GM19238 (cell line): ENCODE data around the gene PSG2.
"Not testable (repeated sequence)": the region's sequence is repeated elsewhere in the genome, so short reads cannot be mapped to it uniquely, and the experiment has no call there.

Experiments used
- DNase-seq: peaks from one replicate; pipeline ENCODE4 v3.0.0; 2011; ENCODE audit warnings: low spot score; ENCODE audit not compliant: insufficient read length

The PSG2 gene

DNA sequence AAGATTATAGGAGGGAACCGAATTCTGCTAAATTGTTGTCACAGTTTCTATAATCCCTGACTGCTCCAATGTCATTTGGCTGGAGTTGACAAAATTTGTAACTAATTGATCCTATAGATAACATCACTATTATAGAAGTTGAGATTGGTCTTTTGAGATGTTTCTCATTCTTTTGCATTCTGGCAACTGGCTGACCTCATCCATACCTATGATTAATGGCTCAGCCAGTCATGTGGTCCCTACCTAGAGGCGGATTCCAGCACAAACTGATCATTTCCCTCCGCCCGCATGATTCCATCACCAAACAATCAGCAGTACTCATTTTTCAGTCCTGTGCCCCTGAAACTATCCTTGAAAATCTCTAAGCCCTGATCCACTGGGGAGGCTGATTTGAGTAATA is 4.2 kb downstream of the PSG2 start:
- DNase-seq, result no peak

DNA sequence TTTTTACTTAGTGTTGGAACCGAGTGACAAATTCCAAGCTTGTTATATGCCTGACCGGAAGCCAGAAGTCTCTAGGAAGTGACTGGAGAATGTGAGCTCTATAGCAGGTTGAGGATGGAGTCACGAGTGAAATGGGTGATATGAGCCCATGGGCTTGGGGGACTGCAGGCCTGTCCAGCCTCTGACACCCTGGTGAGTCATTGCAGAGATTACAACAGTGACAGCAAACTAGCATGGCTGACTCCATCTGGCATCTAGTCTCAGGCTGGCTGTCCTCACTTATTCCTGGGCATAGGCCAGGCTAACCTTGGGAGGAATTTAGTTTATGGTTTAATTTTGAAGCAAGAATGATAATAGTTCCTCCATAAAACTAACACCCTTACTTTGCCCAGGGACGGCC is 4.6 kb downstream of the PSG2 start:
- DNase-seq, result not testable (repeated sequence)

DNA sequence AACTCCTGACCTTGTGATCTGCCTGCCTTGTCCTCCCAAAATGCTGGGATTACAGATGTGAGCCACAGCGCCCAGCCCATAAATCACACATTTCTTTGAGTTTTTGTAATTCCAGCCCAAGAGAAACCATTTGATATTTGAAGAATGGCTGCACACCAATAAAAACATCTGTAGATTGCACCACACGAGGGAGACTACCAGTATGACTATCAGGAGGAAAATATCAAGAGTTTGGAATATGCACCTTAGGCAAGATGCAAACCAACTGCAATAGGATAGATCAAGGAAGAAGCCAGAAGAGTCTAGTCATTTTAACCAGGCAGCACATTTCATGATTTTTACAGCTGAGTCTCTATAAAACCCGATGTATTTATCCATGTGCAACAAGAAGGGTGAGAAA is 20.1 kb downstream of the PSG2 start:
- not testable (repeated sequence) for DNase-seq

DNA sequence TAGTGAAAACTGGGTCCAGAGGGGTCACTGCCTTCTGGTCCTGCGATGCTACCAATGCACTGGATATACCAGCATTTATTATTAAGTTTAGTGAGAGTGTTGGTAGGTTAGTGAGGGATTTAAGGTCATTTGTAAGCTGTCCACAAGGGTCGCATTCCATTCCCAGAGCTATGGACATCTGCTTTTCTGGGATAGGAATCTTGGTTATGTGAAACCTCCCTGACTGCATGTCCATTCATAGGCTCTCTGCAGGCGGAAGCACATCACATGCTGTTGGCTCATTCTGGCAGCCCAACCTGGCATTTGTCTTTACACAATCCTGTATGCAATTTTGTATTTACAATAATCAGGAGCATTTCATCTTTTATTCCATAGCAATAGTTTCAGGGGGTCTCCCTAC is 21.2 kb downstream of the PSG2 start:
- not testable (repeated sequence) for DNase-seq

DNA sequence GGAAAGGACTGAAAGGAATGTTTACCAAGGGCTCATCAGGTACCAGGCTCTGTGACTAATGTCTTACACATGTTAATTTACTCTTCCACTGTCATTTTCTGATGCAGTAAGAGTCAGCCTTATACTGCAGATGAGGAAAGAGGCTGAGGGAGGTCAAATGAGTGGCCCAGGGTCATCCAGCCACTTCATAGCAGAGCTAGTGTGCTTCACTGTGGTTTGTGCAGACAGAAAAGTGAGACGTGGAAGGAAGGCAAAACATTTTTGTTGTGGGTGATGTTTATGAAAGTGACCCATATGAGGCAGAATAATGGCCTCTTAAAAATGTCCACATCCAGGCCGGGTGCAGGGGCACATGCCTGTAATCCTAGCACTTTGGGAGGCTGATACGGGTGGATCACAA is 22.2 kb downstream of the PSG2 start:
- not testable (repeated sequence) for DNase-seq

DNA sequence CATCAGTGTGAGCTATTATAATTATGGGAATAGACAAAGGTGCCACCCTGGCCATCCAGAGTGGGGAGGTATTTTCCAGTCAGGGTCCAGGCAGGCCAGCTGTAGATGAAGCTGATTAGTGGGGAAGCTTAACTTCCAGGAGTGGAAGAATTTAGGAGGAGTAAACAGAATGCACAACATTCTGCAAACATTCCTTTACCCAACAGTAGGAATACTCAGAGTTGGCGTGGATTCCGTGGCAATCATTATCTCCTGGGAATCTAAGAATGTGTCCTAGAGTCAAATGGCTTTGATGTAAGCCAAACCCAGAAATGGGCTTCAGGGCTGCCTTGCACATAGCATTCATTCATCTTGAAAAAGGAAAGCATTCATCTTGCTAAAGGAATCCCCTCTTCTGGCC is 23.0 kb downstream of the PSG2 start:
- DNase-seq, result not testable (repeated sequence)

DNA sequence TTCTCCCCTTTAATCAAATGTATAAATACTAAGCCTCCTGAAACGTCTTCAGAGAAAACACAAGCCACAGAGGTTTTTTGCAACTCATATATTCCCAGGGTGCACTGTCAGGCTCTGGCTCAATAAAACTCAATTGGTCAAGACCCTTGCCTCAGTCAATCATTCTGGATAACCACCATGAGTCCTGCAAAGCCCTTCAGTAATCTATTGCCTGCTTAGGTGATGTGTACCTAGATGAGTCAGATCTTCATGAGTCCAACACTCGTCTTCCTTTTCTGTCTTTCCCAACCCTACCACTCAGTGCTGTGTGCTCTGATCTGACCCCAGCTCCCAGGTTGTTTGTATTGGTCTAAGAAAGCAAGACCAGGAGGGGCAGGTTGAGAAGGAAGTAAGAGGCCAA is 24.1 kb downstream of the PSG2 start:
- DNase-seq, result not testable (repeated sequence)

DNA sequence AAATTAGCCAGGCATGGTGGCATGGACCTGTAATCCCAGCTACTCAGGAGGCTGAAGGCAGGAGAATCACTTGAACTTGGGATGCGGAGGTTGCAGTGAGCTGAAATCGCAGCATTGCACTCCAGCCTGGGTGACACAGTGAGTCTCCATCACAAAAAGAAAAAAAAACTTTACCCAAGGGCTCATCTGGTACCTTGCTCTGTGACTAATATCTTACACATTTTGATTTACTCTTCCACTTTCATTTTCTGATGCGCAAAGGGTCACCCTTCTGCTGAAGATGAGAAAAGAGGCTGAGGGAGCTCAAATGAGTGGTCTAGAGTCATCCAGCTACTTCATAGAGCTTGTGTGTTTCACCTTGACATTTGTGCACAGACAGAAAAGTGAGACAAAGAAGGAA is 34.5 kb downstream of the PSG2 start:
- not testable (repeated sequence) for DNase-seq

DNA sequence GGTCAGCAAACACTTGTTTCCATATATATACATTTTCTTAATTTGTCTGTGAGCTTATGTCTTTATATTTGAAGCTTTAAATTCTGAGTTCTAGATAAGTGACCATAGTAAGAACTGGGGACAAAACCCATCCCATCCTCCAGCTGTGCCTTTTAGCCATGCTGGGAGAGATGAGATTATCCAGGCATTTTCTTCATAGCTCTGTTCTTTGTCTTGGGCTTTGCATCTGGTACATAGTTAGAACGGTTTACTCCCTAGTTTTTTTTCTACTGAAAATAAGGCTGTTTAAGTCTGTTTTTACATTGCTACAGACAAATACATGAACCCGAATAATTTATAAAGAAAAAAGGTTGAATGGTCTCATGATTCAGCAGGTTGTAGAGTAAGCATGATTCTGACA is 35.9 kb downstream of the PSG2 start:
- not testable (repeated sequence) for DNase-seq

DNA sequence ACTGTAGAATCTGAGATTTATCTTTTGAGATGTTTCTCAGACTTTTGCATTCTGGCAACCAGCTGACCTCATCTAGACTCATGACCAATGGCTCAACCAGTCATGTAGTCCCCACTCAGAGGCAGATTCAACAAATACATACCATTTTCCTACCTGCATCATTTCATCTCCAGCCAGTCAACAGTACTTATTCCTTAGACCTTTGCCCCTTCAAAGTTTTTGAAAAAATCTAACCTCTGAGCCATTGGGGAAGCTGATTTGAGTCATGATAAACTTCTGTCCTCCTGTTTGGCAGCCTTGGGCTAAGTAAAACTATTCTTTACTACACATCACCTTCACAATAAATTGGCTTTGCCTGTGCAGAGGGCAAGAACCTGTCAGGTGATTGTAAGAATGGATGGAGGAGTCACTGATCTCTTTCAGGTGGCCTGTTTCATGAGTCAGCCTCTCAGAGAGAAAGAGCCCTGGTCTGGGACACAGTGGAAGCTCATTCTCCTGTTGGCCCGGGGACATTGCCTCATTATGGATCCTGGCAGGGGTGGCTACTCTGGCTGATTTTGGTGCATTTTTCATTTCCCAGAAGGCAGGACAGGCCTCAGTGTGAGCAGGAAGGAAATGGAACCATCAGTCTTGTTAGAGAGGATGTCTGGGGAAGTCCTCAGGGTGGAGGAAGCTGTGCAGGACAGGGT is 38.9 kb downstream of the PSG2 start:
- not testable (repeated sequence) for DNase-seq

DNA sequence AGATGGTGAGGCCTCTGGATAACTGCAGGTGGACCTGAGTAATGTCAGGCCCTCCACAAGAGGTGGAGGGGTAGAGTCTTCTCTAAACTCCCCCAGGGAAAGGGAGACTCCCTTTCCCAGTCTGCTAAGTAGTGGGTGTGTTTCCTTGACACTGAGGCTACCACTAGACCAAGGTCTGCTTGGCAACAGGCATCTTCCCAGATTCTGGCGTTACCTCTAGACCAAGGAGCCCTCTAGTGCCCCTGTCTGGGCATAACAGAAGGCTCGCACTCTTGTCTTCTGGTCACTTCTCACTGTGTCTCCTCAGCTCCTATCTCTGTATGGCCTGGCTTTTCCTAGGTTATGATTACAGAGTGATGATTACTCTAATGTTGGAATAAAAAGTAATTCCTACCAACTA is 50.9 kb downstream of the PSG2 start:
- not testable (repeated sequence) for DNase-seq

DNA sequence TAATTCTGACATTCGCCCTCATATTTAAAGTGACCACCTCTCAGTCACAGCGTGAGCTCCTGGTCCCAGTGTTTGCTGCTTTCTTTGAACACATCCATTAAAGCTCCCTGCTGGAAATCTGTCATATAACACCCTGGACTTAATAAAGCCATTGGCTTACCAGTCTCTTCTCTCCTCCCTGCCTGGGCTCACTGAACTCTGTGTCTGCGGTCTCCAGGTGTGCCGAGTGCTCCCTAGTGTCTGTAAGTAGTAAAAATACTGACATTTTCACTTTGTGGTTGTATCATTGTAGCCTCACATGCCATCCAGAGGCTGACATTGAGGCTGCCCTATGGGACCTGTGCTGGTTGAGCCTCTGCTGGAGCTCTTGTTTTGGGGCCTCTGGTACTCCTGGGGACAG is 53.6 kb downstream of the PSG2 start:
- no peak for DNase-seq

DNA sequence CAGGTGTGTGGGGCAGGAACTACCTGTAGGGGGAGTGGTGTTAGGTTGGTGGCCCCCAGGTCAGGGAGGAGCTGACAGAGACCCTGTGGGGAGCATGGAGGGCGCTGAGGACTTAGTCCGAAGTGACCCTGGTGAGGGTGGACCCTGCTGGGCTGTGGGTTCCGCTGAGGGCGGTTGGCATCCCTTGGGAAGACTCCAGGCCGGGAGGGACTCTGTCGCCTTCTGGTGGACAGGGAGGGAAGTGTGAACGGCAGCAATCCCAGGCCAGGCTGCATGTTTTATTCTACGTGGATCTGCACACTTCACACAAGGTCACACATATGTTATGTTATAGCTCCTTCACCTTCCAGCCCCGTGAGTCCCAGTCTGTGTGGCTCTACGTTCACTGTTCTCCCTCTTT is 54.5 kb downstream of the PSG2 start:
- not testable (repeated sequence) for DNase-seq

DNA sequence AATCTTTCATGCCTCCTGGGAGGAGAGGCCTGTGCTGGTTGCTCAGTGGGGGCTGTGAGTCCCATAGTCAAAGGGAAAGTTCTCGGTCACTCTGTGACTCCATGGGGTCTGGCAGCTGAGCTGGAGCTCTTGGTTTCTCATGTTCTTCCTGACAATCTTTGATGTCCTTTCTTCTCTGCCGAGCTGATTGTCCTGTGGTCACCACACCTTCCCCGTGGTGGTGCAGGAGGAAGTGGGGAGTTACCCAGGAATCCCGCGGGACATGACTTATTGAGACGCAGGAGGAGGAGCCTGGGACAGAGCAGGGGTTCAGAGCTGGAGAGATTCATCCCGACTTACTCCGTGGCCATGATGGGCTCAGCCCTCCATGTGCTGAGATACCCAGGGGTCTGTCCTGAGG is 55.4 kb downstream of the PSG2 start:
- not testable (repeated sequence) for DNase-seq

DNA sequence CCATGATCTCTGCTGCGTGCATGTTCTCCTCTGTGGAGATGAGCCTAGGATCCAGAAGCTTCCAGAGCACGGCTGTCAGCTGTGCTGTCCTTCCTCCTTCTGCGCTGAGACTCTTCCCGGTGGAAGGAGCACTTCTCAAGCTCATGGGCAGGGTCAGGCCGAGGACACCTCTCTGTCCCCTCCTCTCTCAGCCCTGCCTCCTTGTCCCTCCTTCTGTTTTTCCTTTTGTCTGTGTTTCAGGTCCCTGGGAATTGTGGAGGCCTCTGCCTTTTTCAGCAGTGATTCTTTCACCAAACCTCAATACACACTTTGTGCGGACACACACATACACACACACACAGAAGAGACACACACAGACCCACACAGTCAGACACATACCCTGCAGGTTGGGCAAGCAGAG is 56.1 kb downstream of the PSG2 start, which contains the start of gene PSG11:
Gene PSG11 (minus strand): TSS at position 101 of the 400 bp plus-strand sequence. CDS start 97 bp downstream, at position 4.
- not testable (repeated sequence) for DNase-seq

DNA sequence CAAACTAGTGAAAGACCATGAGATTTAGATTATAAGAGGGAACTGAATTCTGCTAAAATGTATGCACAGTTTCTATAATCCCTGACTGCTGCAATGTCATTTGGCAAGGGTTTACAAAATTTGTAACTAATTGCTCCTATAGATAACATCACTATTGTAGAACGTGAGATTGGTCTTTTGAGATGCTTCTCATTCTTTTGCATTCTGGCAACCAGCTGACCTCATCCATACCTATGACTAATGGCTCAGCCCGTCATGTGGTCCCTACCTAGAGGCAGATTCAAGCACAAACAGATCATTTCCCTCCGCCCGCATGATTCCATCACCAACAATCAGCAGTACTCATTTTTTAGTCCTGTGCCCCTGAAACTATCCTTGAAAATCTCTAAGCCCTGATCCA is 60.4 kb downstream of the PSG2 start:
- not testable (repeated sequence) for DNase-seq

DNA sequence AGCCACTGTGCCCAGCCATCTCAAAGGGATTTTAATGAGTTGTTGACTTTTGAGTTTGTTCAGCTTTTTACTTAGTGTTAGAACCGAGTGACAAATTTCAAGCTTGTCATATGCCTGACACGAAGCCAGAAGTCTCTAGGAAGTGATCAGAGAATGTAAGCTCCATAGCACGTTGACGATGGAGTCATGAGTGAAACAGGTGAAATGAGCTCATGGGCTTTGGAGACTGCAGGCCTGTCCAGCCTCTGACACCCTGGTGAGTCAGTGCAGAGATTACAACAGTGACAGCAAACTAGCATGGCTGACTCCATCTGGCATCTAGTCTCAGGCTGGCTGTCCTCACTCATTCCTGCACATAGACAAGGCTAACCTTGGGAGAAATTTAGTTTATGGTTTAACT is 60.9 kb downstream of the PSG2 start:
- not testable (repeated sequence) for DNase-seq

DNA sequence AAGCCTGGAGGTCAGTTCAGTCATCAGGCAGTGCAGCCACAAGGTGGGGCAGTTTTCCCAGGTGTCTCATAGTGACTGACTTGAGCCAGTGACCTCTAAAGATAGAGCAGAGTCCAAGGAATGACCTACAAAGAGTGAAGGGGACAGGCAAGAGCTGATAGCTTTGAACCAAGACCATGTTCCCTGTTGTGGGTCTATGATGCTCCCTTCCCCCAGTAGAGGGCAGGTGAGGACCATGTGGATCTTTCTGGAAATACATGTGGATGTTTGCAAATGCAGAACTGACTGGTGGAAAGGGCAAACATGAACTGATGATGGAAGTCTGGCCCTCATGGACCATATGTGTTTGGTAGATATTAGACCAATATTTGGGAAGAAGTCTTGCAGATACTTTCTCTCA is 62.9 kb downstream of the PSG2 start:
- DNase-seq, result not testable (repeated sequence)
